WERI-Rb-1 (cell line): Measurements from ENCODE around the gene EIF2B5.

ENCODE experiments used
- DNase-seq: peaks from one replicate; pipeline ENCODE4 v3.0.0-alpha.2; 2020
- H3K27ac ChIP-seq: fragments of 250-450 bp; sonication (Bioruptor Pico); 2 replicates; pipeline ENCODE4 v1.5.1; 2020; ENCODE audit warnings: mild to moderate bottlenecking, moderate library complexity
- H3K27me3 ChIP-seq: fragments of 250-450 bp; sonication (Bioruptor Pico); 2 replicates; pipeline ENCODE4 v1.5.1; 2021; ENCODE audit warnings: mild to moderate bottlenecking, low read depth, moderate library complexity; ENCODE audit not compliant: insufficient read depth, severe bottlenecking
- H3K36me3 ChIP-seq: fragments of 250-450 bp; sonication (Bioruptor Pico); 2 replicates; pipeline ENCODE4 v1.5.1; 2020; ENCODE audit warnings: mild to moderate bottlenecking, moderate library complexity
- H3K4me3 ChIP-seq: 2 replicates; pipeline ENCODE4 v1.5.1; 2011; ENCODE audit warnings: low read depth, mild to moderate bottlenecking, control low read depth, low read length
- H3K9me3 ChIP-seq: fragments of 250-450 bp; sonication (Bioruptor Pico); 2 replicates; pipeline ENCODE4 v1.5.1; 2021; ENCODE audit warnings: mild to moderate bottlenecking, moderate library complexity; ENCODE audit not compliant: severe bottlenecking
- TF ChIP-seq, protein P1 (sequence below): IDR thresholded peaks from 2 replicates; pipeline ENCODE4 v1.5.1; 2011; ENCODE audit warnings: low read depth, mild to moderate bottlenecking, control low read depth, inconsistent platforms, low read length

The EIF2B5 gene

DNA sequence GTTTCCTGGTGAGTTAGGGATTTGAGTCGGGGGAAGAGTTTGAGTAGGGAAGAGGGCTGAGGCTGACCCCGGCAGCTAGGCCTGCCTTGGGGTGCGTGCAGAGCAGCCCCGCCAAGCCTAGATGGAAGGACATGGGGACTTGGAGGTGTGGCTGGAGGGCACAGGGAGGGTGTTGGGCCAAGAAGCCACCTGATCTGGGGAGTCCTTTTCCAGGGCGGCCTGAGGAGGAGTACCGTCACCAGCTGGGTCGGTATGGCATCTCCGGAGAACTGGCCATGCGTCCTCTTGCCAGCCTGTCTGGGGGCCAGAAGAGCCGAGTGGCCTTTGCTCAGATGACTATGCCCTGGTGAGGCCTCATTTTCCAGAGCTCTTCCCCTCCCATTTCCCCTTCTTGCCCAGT, 57.7 kb downstream of the EIF2B5 start:
- Histone ChIP-seq H3K36me3 (peaks cover 78% of the 10 kb centered on the region), H3K4me3 (no peak overlapping the region), H3K27ac (no peak overlapping the region), H3K27me3 (no peaks in the 10 kb centered on the region), H3K9me3 (no peaks in the 10 kb centered on the region)
- DNase-seq, result no peak
- TF ChIP-seq, protein P1, sequence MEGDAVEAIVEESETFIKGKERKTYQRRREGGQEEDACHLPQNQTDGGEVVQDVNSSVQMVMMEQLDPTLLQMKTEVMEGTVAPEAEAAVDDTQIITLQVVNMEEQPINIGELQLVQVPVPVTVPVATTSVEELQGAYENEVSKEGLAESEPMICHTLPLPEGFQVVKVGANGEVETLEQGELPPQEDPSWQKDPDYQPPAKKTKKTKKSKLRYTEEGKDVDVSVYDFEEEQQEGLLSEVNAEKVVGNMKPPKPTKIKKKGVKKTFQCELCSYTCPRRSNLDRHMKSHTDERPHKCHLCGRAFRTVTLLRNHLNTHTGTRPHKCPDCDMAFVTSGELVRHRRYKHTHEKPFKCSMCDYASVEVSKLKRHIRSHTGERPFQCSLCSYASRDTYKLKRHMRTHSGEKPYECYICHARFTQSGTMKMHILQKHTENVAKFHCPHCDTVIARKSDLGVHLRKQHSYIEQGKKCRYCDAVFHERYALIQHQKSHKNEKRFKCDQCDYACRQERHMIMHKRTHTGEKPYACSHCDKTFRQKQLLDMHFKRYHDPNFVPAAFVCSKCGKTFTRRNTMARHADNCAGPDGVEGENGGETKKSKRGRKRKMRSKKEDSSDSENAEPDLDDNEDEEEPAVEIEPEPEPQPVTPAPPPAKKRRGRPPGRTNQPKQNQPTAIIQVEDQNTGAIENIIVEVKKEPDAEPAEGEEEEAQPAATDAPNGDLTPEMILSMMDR, result no peak

- H3K4me3 ChIP-seq, result no peak overlapping the region
- DNase-seq, result no peak
- no peak overlapping the region for H3K27ac ChIP-seq
- H3K27me3 ChIP-seq, result no peaks in the 10 kb centered on the region
- no peaks in the 10 kb centered on the region for H3K9me3 ChIP-seq
- H3K36me3 ChIP-seq, result peaks cover 66% of the 10 kb centered on the region
- TF ChIP-seq, protein P1, result no peak
Measured at GRCh38 chr3:184193991-184194539, 58.9 kb downstream of the EIF2B5 start.
